Testis (tissue), 2 donors: Measurements from ENCODE around the gene ADRA2B.
"Not testable (repeated sequence)": the region's sequence is repeated elsewhere in the genome, so short reads cannot be mapped to it uniquely, and the experiment has no call there.

Experiments used
- CTCF ChIP-seq, 3 experiments: fragments of 450-650 bp in 2 of 3; fragments of 200-600 bp in 1 of 3; sonication (generic) in 1 of 3; IDR thresholded peaks; one replicate each; pipeline ENCODE4 v1.5.1; 2016 to 2019; ENCODE audit warnings: antibody characterized with exemption in 3 of 3, mild to moderate bottlenecking in 2 of 3, moderate library complexity in 1 of 3
- POLR2A ChIP-seq: fragments of 450-650 bp; IDR thresholded peaks from one replicate; pipeline ENCODE4 v1.6.1; 2017; ENCODE audit warnings: antibody characterized with exemption, mild to moderate bottlenecking, moderate library complexity

DNA sequence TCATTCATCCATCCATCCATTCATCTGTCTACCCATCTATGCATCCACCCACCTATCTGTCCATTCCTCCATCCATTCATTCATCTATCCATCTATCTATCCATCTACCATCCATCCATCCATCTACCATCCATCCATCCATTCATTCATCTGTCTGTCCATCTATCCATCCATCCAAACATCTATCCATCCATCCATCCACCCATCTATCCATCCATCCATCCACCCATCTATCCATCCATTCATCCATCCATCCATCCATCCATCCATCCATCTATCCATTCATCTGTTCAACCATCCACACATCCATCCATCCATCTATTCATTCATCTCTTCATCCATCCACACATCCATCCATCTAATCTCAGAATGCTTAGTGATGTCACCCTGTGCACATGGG, 51.6 kb downstream of the ADRA2B start:
- TF ChIP-seq POLR2A; CTCF (IDR thresholded peaks at IDR 0.05): not testable (repeated sequence)
